ENCODE results near the gene TEAD2. TPM values are rescaled to one million over a fixed set of nuclear protein-coding genes. Genes with fewer than 3 reads are reported as not detected.

Gene TEAD2
- total and polyA plus RNA-seq, 9 of the 15 experiments (the other 6 are each of a cell fraction or from before 2014, with no cell fraction given), result 1.6 to 27.0 (median 13.9) TPM

DNA sequence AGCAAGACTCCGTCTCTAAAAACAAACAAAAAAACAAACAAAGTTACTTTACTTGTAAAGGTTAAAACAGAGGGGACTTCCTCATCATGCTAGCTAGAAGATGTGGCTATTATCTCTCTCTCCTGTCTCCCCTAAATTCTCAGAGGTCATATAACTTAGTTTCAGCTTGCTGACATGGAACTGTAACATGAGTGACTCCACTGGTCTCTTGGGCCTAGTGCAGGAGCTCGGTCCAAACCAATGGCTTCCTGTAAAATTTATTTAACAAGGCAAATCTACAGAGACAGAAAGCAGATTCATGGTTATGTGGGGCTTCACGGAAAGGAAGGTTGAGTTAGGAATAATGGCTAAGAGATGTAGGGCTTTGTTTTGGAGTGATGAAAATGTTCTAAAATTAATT, 16.3 kb upstream of the TEAD2 start:
- POLR2A ChIA-PET, result interaction anchor here (0.7 kb wide), 1 partner anchor 200 kb away, joined by 3 read pairs; no protein-coding TSS in a partner anchor

GRCh38 chr19:49374665-49375434, 12.6 kb upstream of the TEAD2 start:
- no peak overlapping the region for H3K4me2 ChIP-seq (ENCODE audit: insufficient read depth, low read length)
- H2AFZ ChIP-seq (ENCODE audit: low read depth, low read length), result no peak overlapping the region
- no peaks in the 10 kb centered on the region for H3K9me1 ChIP-seq (ENCODE audit: control insufficient read depth, insufficient read depth, low read length)
- H4K20me1 ChIP-seq (replicated peaks; ENCODE audit: control insufficient read depth, insufficient read depth, low read length), result no peaks in the 10 kb centered on the region
- ChIA-PET POLR2A (interaction anchor here (0.7 to 1.1 kb wide), 4 partner anchors 10 to 77 kb away, joined by 3 to 5 read pairs (median 4); partner anchors contain the start of gene PIH1D1), CTCF (ENCODE audit: low intra/inter-chr PET ratio) (no interaction called here)
- ATAC-seq, result no peak
- no peaks in the 10 kb centered on the region for H3K36me3 ChIP-seq (ENCODE audit: control insufficient read depth, insufficient read depth, low read length)
- no TSS peak for BruUV-seq (replicated peaks)
- intact Hi-C loops (cut with micrococcal nuclease), result no loop called here
- WGBS (ENCODE audit: insufficient coverage, low coverage, missing lambda C conversion rate), result 64% methylated on average over 16 of the region's 16 CpGs
- no peak overlapping the region; a peak in 1 of 4 replicates for H3K9ac ChIP-seq (ENCODE audit: insufficient read depth in 1 of 2, low read depth in 2 of 2, low read length in 2 of 2)
- no peak overlapping the region for H3K4me3 ChIP-seq
- no peak overlapping the region for H3K27ac ChIP-seq (ENCODE audit: extremely low read depth, low read depth, low read length)
- no peak for DNase-seq (ENCODE audit: extremely low read depth in 1 of 4, low spot score in 3 of 4)
- H3K27me3 ChIP-seq (ENCODE audit: control insufficient read depth in 2 of 2, insufficient read depth in 2 of 2, low read length in 2 of 2), result no peaks in the 10 kb centered on the region
- H3K4me1 ChIP-seq (replicated peaks in 1 of 2; ENCODE audit: control insufficient read depth in 2 of 2, insufficient read depth in 2 of 2, low read length in 2 of 2), result peaks cover 0 to 8% of the 10 kb centered on the region in 2 experiments; a peak in 2 of 5 replicates
- H3K79me2 ChIP-seq (ENCODE audit: control insufficient read depth, insufficient read depth, low read length), result no peaks in the 10 kb centered on the region
- FAIRE-seq, result no peak
- H3K9me3 ChIP-seq (replicated peaks; ENCODE audit: control insufficient read depth, insufficient read depth, low read depth, low read length), result no peaks in the 10 kb centered on the region
- in situ Hi-C loops (cut with MboI), result no loop called here
- TF ChIP-seq, protein P1, sequence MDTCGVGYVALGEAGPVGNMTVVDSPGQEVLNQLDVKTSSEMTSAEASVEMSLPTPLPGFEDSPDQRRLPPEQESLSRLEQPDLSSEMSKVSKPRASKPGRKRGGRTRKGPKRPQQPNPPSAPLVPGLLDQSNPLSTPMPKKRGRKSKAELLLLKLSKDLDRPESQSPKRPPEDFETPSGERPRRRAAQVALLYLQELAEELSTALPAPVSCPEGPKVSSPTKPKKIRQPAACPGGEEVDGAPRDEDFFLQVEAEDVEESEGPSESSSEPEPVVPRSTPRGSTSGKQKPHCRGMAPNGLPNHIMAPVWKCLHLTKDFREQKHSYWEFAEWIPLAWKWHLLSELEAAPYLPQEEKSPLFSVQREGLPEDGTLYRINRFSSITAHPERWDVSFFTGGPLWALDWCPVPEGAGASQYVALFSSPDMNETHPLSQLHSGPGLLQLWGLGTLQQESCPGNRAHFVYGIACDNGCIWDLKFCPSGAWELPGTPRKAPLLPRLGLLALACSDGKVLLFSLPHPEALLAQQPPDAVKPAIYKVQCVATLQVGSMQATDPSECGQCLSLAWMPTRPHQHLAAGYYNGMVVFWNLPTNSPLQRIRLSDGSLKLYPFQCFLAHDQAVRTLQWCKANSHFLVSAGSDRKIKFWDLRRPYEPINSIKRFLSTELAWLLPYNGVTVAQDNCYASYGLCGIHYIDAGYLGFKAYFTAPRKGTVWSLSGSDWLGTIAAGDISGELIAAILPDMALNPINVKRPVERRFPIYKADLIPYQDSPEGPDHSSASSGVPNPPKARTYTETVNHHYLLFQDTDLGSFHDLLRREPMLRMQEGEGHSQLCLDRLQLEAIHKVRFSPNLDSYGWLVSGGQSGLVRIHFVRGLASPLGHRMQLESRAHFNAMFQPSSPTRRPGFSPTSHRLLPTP (IDR thresholded peaks at IDR 0.05; ENCODE audit: borderline replicate concordance, extremely low read depth, insufficient read length), result no peak
- TF ChIP-seq, protein P2, sequence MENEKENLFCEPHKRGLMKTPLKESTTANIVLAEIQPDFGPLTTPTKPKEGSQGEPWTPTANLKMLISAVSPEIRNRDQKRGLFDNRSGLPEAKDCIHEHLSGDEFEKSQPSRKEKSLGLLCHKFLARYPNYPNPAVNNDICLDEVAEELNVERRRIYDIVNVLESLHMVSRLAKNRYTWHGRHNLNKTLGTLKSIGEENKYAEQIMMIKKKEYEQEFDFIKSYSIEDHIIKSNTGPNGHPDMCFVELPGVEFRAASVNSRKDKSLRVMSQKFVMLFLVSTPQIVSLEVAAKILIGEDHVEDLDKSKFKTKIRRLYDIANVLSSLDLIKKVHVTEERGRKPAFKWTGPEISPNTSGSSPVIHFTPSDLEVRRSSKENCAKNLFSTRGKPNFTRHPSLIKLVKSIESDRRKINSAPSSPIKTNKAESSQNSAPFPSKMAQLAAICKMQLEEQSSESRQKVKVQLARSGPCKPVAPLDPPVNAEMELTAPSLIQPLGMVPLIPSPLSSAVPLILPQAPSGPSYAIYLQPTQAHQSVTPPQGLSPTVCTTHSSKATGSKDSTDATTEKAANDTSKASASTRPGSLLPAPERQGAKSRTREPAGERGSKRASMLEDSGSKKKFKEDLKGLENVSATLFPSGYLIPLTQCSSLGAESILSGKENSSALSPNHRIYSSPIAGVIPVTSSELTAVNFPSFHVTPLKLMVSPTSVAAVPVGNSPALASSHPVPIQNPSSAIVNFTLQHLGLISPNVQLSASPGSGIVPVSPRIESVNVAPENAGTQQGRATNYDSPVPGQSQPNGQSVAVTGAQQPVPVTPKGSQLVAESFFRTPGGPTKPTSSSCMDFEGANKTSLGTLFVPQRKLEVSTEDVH (IDR thresholded peaks at IDR 0.05; ENCODE audit: low read depth, partially characterized antibody), result no peak
- no peak for TF ChIP-seq GTF2F1 (IDR thresholded peaks at IDR 0.05; ENCODE audit: low read depth, low read length)
- no peak for TF ChIP-seq MXI1 (IDR thresholded peaks at IDR 0.05; ENCODE audit: low read depth, low read length)
- no peak for TF ChIP-seq MAX (CRISPR knock-in tag; IDR thresholded peaks at IDR 0.05)
- TF ChIP-seq NELFE (IDR thresholded peaks at IDR 0.05; ENCODE audit: insufficient read depth, insufficient read length), result no peak

More for the DNA sequence above, 16.3 kb upstream of the TEAD2 start:
- no TSS peak for BruUV-seq (replicated peaks)
- Histone ChIP-seq H3K9ac (ENCODE audit: insufficient read depth in 1 of 2, low read depth in 2 of 2, low read length in 2 of 2) (no peak overlapping the region), H3K36me3 (ENCODE audit: control insufficient read depth, insufficient read depth, low read length) (no peaks in the 10 kb centered on the region), H3K4me1 (replicated peaks in 1 of 2; ENCODE audit: control insufficient read depth in 2 of 2, insufficient read depth in 2 of 2, low read length in 2 of 2) (peaks cover 0 to 6% of the 10 kb centered on the region in 2 experiments; a peak in 2 of 5 replicates), H3K9me3 (replicated peaks; ENCODE audit: control insufficient read depth, insufficient read depth, low read depth, low read length) (peaks cover 6% of the 10 kb centered on the region), H3K4me3 (no peak overlapping the region), H3K4me2 (ENCODE audit: insufficient read depth, low read length) (no peak overlapping the region), H3K79me2 (ENCODE audit: control insufficient read depth, insufficient read depth, low read length) (no peaks in the 10 kb centered on the region), H3K9me1 (ENCODE audit: control insufficient read depth, insufficient read depth, low read length) (no peaks in the 10 kb centered on the region), H4K20me1 (replicated peaks; ENCODE audit: control insufficient read depth, insufficient read depth, low read length) (no peaks in the 10 kb centered on the region), H2AFZ (ENCODE audit: low read depth, low read length) (0 out of 2 replicates have a peak overlapping the region, but pooled peaks have one; percentile 11), H3K27ac (ENCODE audit: extremely low read depth, low read depth, low read length) (no peak overlapping the region), H3K27me3 (ENCODE audit: control insufficient read depth in 2 of 2, insufficient read depth in 2 of 2, low read length in 2 of 2) (no peaks in the 10 kb centered on the region)
- FAIRE-seq, result no peak
- DNase-seq (ENCODE audit: extremely low read depth in 1 of 4, low spot score in 3 of 4), result no peak
- TF ChIP-seq ESRRA (IDR thresholded peaks at IDR 0.05; ENCODE audit: borderline replicate concordance, low read depth) (0 out of 2 replicates have a peak, but pooled peaks have one; percentile 22), TFAM (CRISPR knock-in tag; conservative IDR thresholded peaks at IDR 0.05) (no peak)
- in situ Hi-C loops (cut with MboI), result no loop called here
- 45% methylated on average over 3 of the region's 3 CpGs for WGBS (ENCODE audit: insufficient coverage, low coverage, missing lambda C conversion rate)
- CTCF ChIA-PET (ENCODE audit: low intra/inter-chr PET ratio), result no interaction called here
- intact Hi-C loops (cut with micrococcal nuclease), result no loop called here
- ATAC-seq, result no peak

Measured in K562 (cell line).